NCI-H748 treated with DMSO at 0.1 percent for 48 hours (cell line): ENCODE data around the gene TWIST2.

Experiments used
- DNase-seq: peaks from one replicate; lab custom pipeline; 2025; lab: John Stamatoyannopoulos, UW

The TWIST2 gene

GRCh38 chr2:238872628-238873380 is 24.9 kb downstream of the TWIST2 start:
- no peak for DNase-seq

GRCh38 chr2:238873381-238873801 is 25.5 kb downstream of the TWIST2 start:
- DNase-seq: no peak

- DNase-seq: no peak
Observed at GRCh38 chr2:238873841-238874240, 26.0 kb downstream of the TWIST2 start.

- no peak for DNase-seq
Observed at GRCh38 chr2:238874330-238875050, 26.6 kb downstream of the TWIST2 start.

GRCh38 chr2:238875101-238875470 is 27.2 kb downstream of the TWIST2 start:
- no peak for DNase-seq

- DNase-seq: no peak
Observed at GRCh38 chr2:238875471-238876231, 27.8 kb downstream of the TWIST2 start.

- DNase-seq: no peak
Observed at GRCh38 chr2:238876232-238876630, 28.3 kb downstream of the TWIST2 start.

- DNase-seq: no peak
Observed at GRCh38 chr2:238878051-238878735, 30.3 kb downstream of the TWIST2 start.

- DNase-seq: no peak
Observed at GRCh38 chr2:238879043-238879442, 31.2 kb downstream of the TWIST2 start.

GRCh38 chr2:238879621-238880377 is 31.9 kb downstream of the TWIST2 start:
- no peak for DNase-seq

- DNase-seq: no peak
Observed at GRCh38 chr2:238881353-238882081, 33.6 kb downstream of the TWIST2 start.

- no peak for DNase-seq
Observed at GRCh38 chr2:238882082-238882755, 34.3 kb downstream of the TWIST2 start.

- no peak for DNase-seq
Observed at GRCh38 chr2:238883421-238883901, 35.6 kb downstream of the TWIST2 start.

GRCh38 chr2:238884122-238884811 is 36.4 kb downstream of the TWIST2 start:
- no peak for DNase-seq

GRCh38 chr2:238884812-238885408 is 37.0 kb downstream of the TWIST2 start:
- no peak for DNase-seq

- no peak for DNase-seq
Observed at GRCh38 chr2:238886453-238887094, 38.7 kb downstream of the TWIST2 start.

- no peak for DNase-seq
Observed at GRCh38 chr2:238887616-238888015, 39.7 kb downstream of the TWIST2 start.

- no peak for DNase-seq
Observed at GRCh38 chr2:238888781-238889180, 40.9 kb downstream of the TWIST2 start.
